ENCODE measurements around the gene TMEM59L. TPM values are rescaled to one million over a fixed set of nuclear protein-coding genes. Genes with fewer than 3 reads are reported as not detected.

Gene TMEM59L
- total RNA-seq, 1 experiment from 2014 or later: 2.4 TPM

GRCh38 chr19:18626906-18627305, 14.2 kb downstream of the TMEM59L start:
- intact Hi-C loops (cut with micrococcal nuclease; ENCODE audit: unreplicated experiment): no loop called here
- no TSS peak for BruUV-seq (replicated peaks)
- Histone ChIP-seq H3K4me1 (ENCODE audit: control insufficient read depth, insufficient read depth, low read length) (no peaks in the 10 kb centered on the region), H3K27me3 (ENCODE audit: control insufficient read depth, insufficient read depth, low read length) (no peaks in the 10 kb centered on the region), H3K9me3 (ENCODE audit: control insufficient read depth, insufficient read depth, low read depth, low read length) (no peaks in the 10 kb centered on the region), H3K27ac (ENCODE audit: low read length) (no peak overlapping the region), H3K4me3 (ENCODE audit: low read depth in 2 of 2, low read length in 2 of 2) (no peak overlapping the region), H3K36me3 (ENCODE audit: control insufficient read depth, insufficient read depth, low read length) (no peaks in the 10 kb centered on the region)
- TF ChIP-seq SIN3A (IDR thresholded peaks at IDR 0.05; ENCODE audit: borderline replicate concordance, insufficient read depth, low read depth, low read length) (no peak), REST (IDR thresholded peaks at IDR 0.05; ENCODE audit: insufficient read depth in 1 of 2, low read depth in 2 of 2, low read length in 1 of 2) (no peak), CTCF (IDR thresholded peaks at IDR 0.05) (no peak), POLR2AphosphoS5 (IDR thresholded peaks at IDR 0.05; ENCODE audit: low read depth, low read length) (no peak), TCF7L2 (IDR thresholded peaks at IDR 0.05; ENCODE audit: low read depth, low read length) (no peak)
- DNase-seq (ENCODE audit: low read depth, low spot score) (no peak), ATAC-seq (no peak)
- ChIA-PET POLR2A (no interaction called here), CTCF (no interaction called here)
- in situ Hi-C loops (cut with HindIII; ENCODE audit: low pct_unique_long_range_greater_than_20kb, low sequenced_read_pairs): no loop called here

- in situ Hi-C loops (cut with HindIII; ENCODE audit: low pct_unique_long_range_greater_than_20kb, low sequenced_read_pairs) (no loop called here), intact Hi-C loops (cut with micrococcal nuclease; ENCODE audit: unreplicated experiment) (no loop called here)
- ChIA-PET CTCF (interaction anchor here (0.6 kb wide), 1 partner anchor 19 kb away, joined by 6 read pairs; no protein-coding TSS in a partner anchor), POLR2A (no interaction called here)
- H3K36me3 ChIP-seq (ENCODE audit: control insufficient read depth, insufficient read depth, low read length): no peaks in the 10 kb centered on the region
- H3K27ac ChIP-seq (ENCODE audit: low read length): no peak overlapping the region
- ATAC-seq (no peak), DNase-seq (ENCODE audit: low read depth, low spot score) (no peak)
- no peak for TF ChIP-seq CTCF (IDR thresholded peaks at IDR 0.05)
- TF ChIP-seq TCF7L2 (IDR thresholded peaks at IDR 0.05; ENCODE audit: low read depth, low read length): no peak
- no peak for TF ChIP-seq SIN3A (IDR thresholded peaks at IDR 0.05; ENCODE audit: borderline replicate concordance, insufficient read depth, low read depth, low read length)
- no peak for TF ChIP-seq REST (IDR thresholded peaks at IDR 0.05; ENCODE audit: insufficient read depth in 1 of 2, low read depth in 2 of 2, low read length in 1 of 2)
- TF ChIP-seq POLR2AphosphoS5 (IDR thresholded peaks at IDR 0.05; ENCODE audit: low read depth, low read length): no peak
- H3K9me3 ChIP-seq (ENCODE audit: control insufficient read depth, insufficient read depth, low read depth, low read length): no peaks in the 10 kb centered on the region
- no TSS peak for BruUV-seq (replicated peaks)
- H3K4me3 ChIP-seq (ENCODE audit: low read depth in 2 of 2, low read length in 2 of 2): no peak overlapping the region
- H3K4me1 ChIP-seq (ENCODE audit: control insufficient read depth, insufficient read depth, low read length): no peaks in the 10 kb centered on the region
- H3K27me3 ChIP-seq (ENCODE audit: control insufficient read depth, insufficient read depth, low read length): no peaks in the 10 kb centered on the region
Observed at GRCh38 chr19:18629166-18630088, 16.8 kb downstream of the TMEM59L start.

Data from Panc1 (cell line).